ENCODE results near the gene SSTR3. TPM values are rescaled to one million over a fixed set of nuclear protein-coding genes. Genes with fewer than 3 reads are reported as not detected.
A peak's percentile ranks its signal among the peaks of the same experiment; 100 is the strongest.
"Not testable (repeated sequence)": the region's sequence is repeated elsewhere in the genome, so short reads cannot be mapped to it uniquely, and the experiment has no call there.

The SSTR3 gene
- total RNA-seq, 1 experiment from 2014 or later = 0.21 TPM

- no peak overlapping the region for H3K4me3 ChIP-seq (ENCODE audit: insufficient read depth, low read depth, low read length)
- no peaks in the 10 kb centered on the region for H3K36me3 ChIP-seq (replicated peaks; ENCODE audit: control insufficient read depth, insufficient read depth, low read length)
- DNase-seq = no peak
- H3K27me3 ChIP-seq (ENCODE audit: control insufficient read depth, insufficient read depth, low read length) = no peaks in the 10 kb centered on the region
Observed at GRCh38 chr22:37235897-37236607, 23.8 kb upstream of the SSTR3 start.

- H3K27me3 ChIP-seq (ENCODE audit: control insufficient read depth, insufficient read depth, low read length) = no peaks in the 10 kb centered on the region
- no peak for DNase-seq
- no peak overlapping the region for H3K4me3 ChIP-seq (ENCODE audit: insufficient read depth, low read depth, low read length)
- H3K36me3 ChIP-seq (replicated peaks; ENCODE audit: control insufficient read depth, insufficient read depth, low read length) = no peaks in the 10 kb centered on the region
Observed at GRCh38 chr22:37234736-37235711, 22.7 kb upstream of the SSTR3 start.

- Histone ChIP-seq H3K27me3 (ENCODE audit: control insufficient read depth, insufficient read depth, low read length) (no peaks in the 10 kb centered on the region), H3K4me3 (ENCODE audit: insufficient read depth, low read depth, low read length) (no peak overlapping the region), H3K36me3 (replicated peaks; ENCODE audit: control insufficient read depth, insufficient read depth, low read length) (no peaks in the 10 kb centered on the region)
- DNase-seq = peak; percentile 32
Observed at GRCh38 chr22:37233751-37234631, 21.7 kb upstream of the SSTR3 start.

- H3K4me3 ChIP-seq (ENCODE audit: insufficient read depth, low read depth, low read length); H3K36me3 ChIP-seq (replicated peaks; ENCODE audit: control insufficient read depth, insufficient read depth, low read length); H3K27me3 ChIP-seq (ENCODE audit: control insufficient read depth, insufficient read depth, low read length); DNase-seq: not testable (repeated sequence)
Observed at GRCh38 chr22:37233371-37233750, 21.1 kb upstream of the SSTR3 start.

GRCh38 chr22:37232140-37232998 lies 20.1 kb upstream of the SSTR3 start:
- peak; percentile 37 for DNase-seq
- no peaks in the 10 kb centered on the region for H3K36me3 ChIP-seq (replicated peaks; ENCODE audit: control insufficient read depth, insufficient read depth, low read length)
- H3K27me3 ChIP-seq (ENCODE audit: control insufficient read depth, insufficient read depth, low read length) = no peaks in the 10 kb centered on the region
- no peak overlapping the region for H3K4me3 ChIP-seq (ENCODE audit: insufficient read depth, low read depth, low read length)

GRCh38 chr22:37231406-37232139 lies 19.3 kb upstream of the SSTR3 start:
- H3K36me3 ChIP-seq (replicated peaks; ENCODE audit: control insufficient read depth, insufficient read depth, low read length) = no peaks in the 10 kb centered on the region
- peak; percentile 36 for DNase-seq
- no peaks in the 10 kb centered on the region for H3K27me3 ChIP-seq (ENCODE audit: control insufficient read depth, insufficient read depth, low read length)
- no peak overlapping the region for H3K4me3 ChIP-seq (ENCODE audit: insufficient read depth, low read depth, low read length)

- H3K27me3 ChIP-seq (ENCODE audit: control insufficient read depth, insufficient read depth, low read length) = no peaks in the 10 kb centered on the region
- H3K4me3 ChIP-seq (ENCODE audit: insufficient read depth, low read depth, low read length) = no peak overlapping the region
- DNase-seq = peak; percentile 38
- H3K36me3 ChIP-seq (replicated peaks; ENCODE audit: control insufficient read depth, insufficient read depth, low read length) = no peaks in the 10 kb centered on the region
Observed at GRCh38 chr22:37230673-37231405, 18.6 kb upstream of the SSTR3 start.

GRCh38 chr22:37229805-37230672 lies 17.8 kb upstream of the SSTR3 start:
- no peaks in the 10 kb centered on the region for H3K27me3 ChIP-seq (ENCODE audit: control insufficient read depth, insufficient read depth, low read length)
- DNase-seq = peak; percentile 58
- H3K4me3 ChIP-seq (ENCODE audit: insufficient read depth, low read depth, low read length) = no peak overlapping the region
- no peaks in the 10 kb centered on the region for H3K36me3 ChIP-seq (replicated peaks; ENCODE audit: control insufficient read depth, insufficient read depth, low read length)

- DNase-seq = peak; percentile 34
- Histone ChIP-seq H3K27me3 (ENCODE audit: control insufficient read depth, insufficient read depth, low read length) (no peaks in the 10 kb centered on the region), H3K36me3 (replicated peaks; ENCODE audit: control insufficient read depth, insufficient read depth, low read length) (no peaks in the 10 kb centered on the region), H3K4me3 (ENCODE audit: insufficient read depth, low read depth, low read length) (no peak overlapping the region)
Observed at GRCh38 chr22:37229012-37229804, 16.9 kb upstream of the SSTR3 start.

- DNase-seq = no peak
- Histone ChIP-seq H3K4me3 (ENCODE audit: insufficient read depth, low read depth, low read length) (no peak overlapping the region), H3K36me3 (replicated peaks; ENCODE audit: control insufficient read depth, insufficient read depth, low read length) (no peaks in the 10 kb centered on the region), H3K27me3 (ENCODE audit: control insufficient read depth, insufficient read depth, low read length) (no peaks in the 10 kb centered on the region)
Observed at GRCh38 chr22:37228106-37229011, 16.1 kb upstream of the SSTR3 start.

GRCh38 chr22:37226514-37226913 lies 14.2 kb upstream of the SSTR3 start:
- Histone ChIP-seq H3K4me3 (ENCODE audit: insufficient read depth, low read depth, low read length) (no peak overlapping the region), H3K27me3 (ENCODE audit: control insufficient read depth, insufficient read depth, low read length) (no peaks in the 10 kb centered on the region), H3K36me3 (replicated peaks; ENCODE audit: control insufficient read depth, insufficient read depth, low read length) (no peaks in the 10 kb centered on the region)
- no peak for DNase-seq
